GM23338 (cell line): ENCODE measurements around the gene NLN. TPM values are rescaled to one million over a fixed set of nuclear protein-coding genes. Genes with fewer than 3 reads are reported as not detected.

Source experiments
- ATAC-seq: fragments of 200-7000 bp; cut with Tn5 transposase; 3 replicates; pipeline ENCODE4 v1.9.1; 2020
- DNase-seq: peaks from one replicate; pipeline ENCODE4 v3.0.0-alpha.2; 2015; ENCODE audit warnings: low spot score
- H2AFZ ChIP-seq: fragments of 200-600 bp; sonication (generic); 2 replicates; pipeline ENCODE4 v1.8.0; 2016; ENCODE audit warnings: antibody characterized with exemption, mild to moderate bottlenecking, moderate library complexity
- H3F3A ChIP-seq: fragments of 200-600 bp; sonication (generic); replicated peaks from 2 replicates; pipeline ENCODE4 v1.8.0; 2017; ENCODE audit warnings: antibody characterized with exemption, mixed run types, low read depth
- H3K27ac ChIP-seq: fragments of 200-600 bp; sonication (generic); 2 replicates; pipeline ENCODE4 v1.6.1; 2016; ENCODE audit warnings: low read depth
- H3K27me3 ChIP-seq: fragments of 200-600 bp; sonication (generic); 2 replicates; pipeline ENCODE4 v1.8.0; 2016; ENCODE audit warnings: mild to moderate bottlenecking, mixed run types, moderate library complexity; ENCODE audit not compliant: insufficient read depth
- H3K36me3 ChIP-seq: fragments of 200-600 bp; sonication (generic); 2 replicates; pipeline ENCODE4 v1.8.0; 2016; ENCODE audit warnings: mild to moderate bottlenecking; ENCODE audit not compliant: insufficient read depth
- H3K4me1 ChIP-seq: fragments of 200-600 bp; sonication (generic); 2 replicates; pipeline ENCODE4 v1.8.0; 2016; ENCODE audit warnings: mild to moderate bottlenecking, moderate library complexity; ENCODE audit not compliant: insufficient read depth
- H3K4me2 ChIP-seq: fragments of 200-600 bp; sonication (generic); 2 replicates; pipeline ENCODE4 v1.7.1; 2017; ENCODE audit warnings: mixed run types
- H3K4me3 ChIP-seq: fragments of 200-600 bp; sonication (generic); 2 replicates; pipeline ENCODE4 v1.6.1; 2016; ENCODE audit warnings: mixed run types
- H3K79me2 ChIP-seq: fragments of 200-600 bp; sonication (generic); replicated peaks from 2 replicates; pipeline ENCODE4 v1.8.0; 2017; ENCODE audit warnings: mild to moderate bottlenecking; ENCODE audit not compliant: insufficient read depth
- H3K9me2 ChIP-seq: fragments of 200-600 bp; sonication (generic); 2 replicates; pipeline ENCODE4 v1.8.0; 2017; ENCODE audit not compliant: insufficient read depth
- H4K20me1 ChIP-seq: fragments of 200-600 bp; sonication (generic); replicated peaks from 2 replicates; pipeline ENCODE4 v1.8.0; 2017; ENCODE audit warnings: mild to moderate bottlenecking; ENCODE audit not compliant: insufficient read depth
- H3K27ac Mint-ChIP-seq: 2 replicates; pipeline ENCODE4 v1.8.0; 2020; ENCODE audit warnings: inconsistent platforms, mild to moderate bottlenecking, moderate library complexity, mixed read lengths
- H3K27me3 Mint-ChIP-seq: 3 replicates; pipeline ENCODE4 v1.8.0; 2022; ENCODE audit warnings: low read depth, mild to moderate bottlenecking, moderate library complexity, mixed read lengths, inconsistent platforms; ENCODE audit not compliant: insufficient read depth, poor library complexity
- H3K36me3 Mint-ChIP-seq: 3 replicates; pipeline ENCODE4 v1.8.0; 2021; ENCODE audit warnings: low read depth, mild to moderate bottlenecking, inconsistent platforms, moderate library complexity, mixed read lengths
- H3K4me1 Mint-ChIP-seq: 3 replicates; pipeline ENCODE4 v1.8.0; 2020; ENCODE audit warnings: mild to moderate bottlenecking, inconsistent platforms, mixed read lengths
- H3K4me3 Mint-ChIP-seq: 3 replicates; pipeline ENCODE4 v1.8.0; 2021; ENCODE audit warnings: moderate library complexity, mild to moderate bottlenecking, inconsistent platforms, mixed read lengths
- H3K9me3 Mint-ChIP-seq: 3 replicates; pipeline ENCODE4 v1.8.0; 2020; ENCODE audit warnings: moderate library complexity, mild to moderate bottlenecking, inconsistent platforms, mixed read lengths
- CREB1 ChIP-seq: fragments of 250-450 bp; sonication (Bioruptor Pico); IDR thresholded peaks from 2 replicates; pipeline ENCODE4 v1.5.0; 2020; ENCODE audit warnings: low read depth, mild to moderate bottlenecking, moderate library complexity
- ETS1 ChIP-seq: IDR thresholded peaks from 2 replicates; pipeline ENCODE4 v1.6.1; 2016; ENCODE audit warnings: antibody characterized with exemption
- EZH2 ChIP-seq: fragments of 200-600 bp; sonication (generic); IDR thresholded peaks from one replicate; pipeline ENCODE4 v1.8.0; 2017; ENCODE audit warnings: antibody characterized with exemption, mild to moderate bottlenecking, low read depth; ENCODE audit not compliant: unreplicated experiment
- JUNB ChIP-seq: IDR thresholded peaks from one replicate; pipeline ENCODE4 v1.6.1; 2016; ENCODE audit warnings: antibody characterized with exemption; ENCODE audit not compliant: unreplicated experiment
- NANOG ChIP-seq: IDR thresholded peaks from 2 replicates; pipeline ENCODE4 v1.6.1; 2016; ENCODE audit warnings: antibody characterized with exemption, borderline replicate concordance
- REST ChIP-seq: IDR thresholded peaks from one replicate; pipeline ENCODE4 v1.6.1; 2018; ENCODE audit warnings: antibody characterized with exemption; ENCODE audit not compliant: unreplicated experiment
- STAT1 ChIP-seq: IDR thresholded peaks from one replicate; pipeline ENCODE4 v1.6.1; 2016; ENCODE audit warnings: antibody characterized with exemption; ENCODE audit not compliant: unreplicated experiment
- ZNF114 ChIP-seq: fragments of 250-450 bp; sonication (Bioruptor Pico); IDR thresholded peaks from 2 replicates; pipeline ENCODE4 v1.5.0; 2020; ENCODE audit warnings: mild to moderate bottlenecking, moderate library complexity
- ZNF331 ChIP-seq: fragments of 250-450 bp; sonication (Bioruptor Pico); IDR thresholded peaks from 2 replicates; pipeline ENCODE4 v1.5.0; 2020; ENCODE audit warnings: low read depth, mild to moderate bottlenecking, moderate library complexity
- ZNF462 ChIP-seq: fragments of 250-450 bp; sonication (Bioruptor Pico); IDR thresholded peaks from 2 replicates; pipeline ENCODE4 v1.5.0; 2020; ENCODE audit warnings: mild to moderate bottlenecking, moderate library complexity
- polyA plus RNA-seq: library from polyadenylated mRNA; unstranded; fragments of >200 nt; fragmentation: Nextera tagmentation; extraction: Ambion mirVana; gene quantifications from 2 replicates; pipeline ENCODE4 v1.2.1, GENCODE V29; 2016
- total RNA-seq: library from RNA; depleted of rRNA; stranded (reverse); fragments of >200 nt; shearing (Covaris generic); gene quantifications from 2 replicates; pipeline ENCODE4 v1.2.3, GENCODE V29; 2014

The NLN gene
- total and polyA plus RNA-seq, 2 experiments from 2014 or later, result 56.4 to 168 TPM

GRCh38 chr5:65832152-65832551, 110.1 kb downstream of the NLN start:
- no peak overlapping the region for H3K4me2 ChIP-seq
- H3K36me3 Mint-ChIP-seq, result no peaks in the 10 kb centered on the region; the same call in 2 of the 3 replicates
- H3K9me2 ChIP-seq, result no peaks in the 10 kb centered on the region
- no peaks in the 10 kb centered on the region for H3K79me2 ChIP-seq
- H3K4me3 Mint-ChIP-seq, result no peak overlapping the region
- peaks cover 2% of the 10 kb centered on the region for H3K27me3 Mint-ChIP-seq
- no peak overlapping the region for H3K27ac ChIP-seq
- no peak for DNase-seq
- peaks cover 6% of the 10 kb centered on the region; the same call in 1 of the 2 replicates for H3K4me1 ChIP-seq
- H4K20me1 ChIP-seq, result peaks cover 6% of the 10 kb centered on the region; the same call in 1 of the 2 replicates
- no peak overlapping the region for H3K27ac Mint-ChIP-seq
- no peaks in the 10 kb centered on the region for H3K36me3 ChIP-seq
- peaks cover 12% of the 10 kb centered on the region for H3K4me1 Mint-ChIP-seq
- no peaks in the 10 kb centered on the region for H3K27me3 ChIP-seq
- H3K4me3 ChIP-seq, result no peak overlapping the region
- H2AFZ ChIP-seq, result no peak overlapping the region
- ATAC-seq, result no peak
- H3K9me3 Mint-ChIP-seq, result no peaks in the 10 kb centered on the region
- TF ChIP-seq NANOG (no peak), JUNB (no peak), ZNF462 (CRISPR knock-in tag) (no peak), STAT1 (no peak)
- H3F3A ChIP-seq, result 0 out of 2 replicates have a peak, but pooled peaks cover 3% of the 10 kb centered on the region

GRCh38 chr5:65832603-65833228, 110.7 kb downstream of the NLN start:
- Mint-ChIP-seq H3K27me3 (peaks cover 2% of the 10 kb centered on the region), H3K4me1 (peaks cover 12% of the 10 kb centered on the region), H3K9me3 (no peaks in the 10 kb centered on the region), H3K27ac (no peak overlapping the region), H3K36me3 (no peaks in the 10 kb centered on the region), H3K4me3 (no peak overlapping the region)
- Histone ChIP-seq H3K36me3 (no peaks in the 10 kb centered on the region), H3F3A (0 out of 2 replicates have a peak, but pooled peaks cover 3% of the 10 kb centered on the region), H3K4me2 (no peak overlapping the region; the same call in 1 of the 2 replicates), H3K4me1 (peaks cover 6% of the 10 kb centered on the region; the same call in 1 of the 2 replicates), H3K4me3 (no peak overlapping the region), H3K27me3 (no peaks in the 10 kb centered on the region), H3K79me2 (no peaks in the 10 kb centered on the region), H4K20me1 (peaks cover 6% of the 10 kb centered on the region; the same call in 1 of the 2 replicates), H2AFZ (no peak overlapping the region), H3K9me2 (no peaks in the 10 kb centered on the region), H3K27ac (no peak overlapping the region; the same call in none of the 2 replicates)
- DNase-seq (peak; percentile 31), ATAC-seq (peak; percentile 33)
- TF ChIP-seq JUNB, result no peak
- TF ChIP-seq ZNF114 (CRISPR knock-in tag), result no peak
- no peak for TF ChIP-seq ETS1
- TF ChIP-seq STAT1, result no peak
- no peak for TF ChIP-seq REST
- TF ChIP-seq CREB1 (CRISPR knock-in tag), result no peak
- no peak for TF ChIP-seq EZH2
- no peak for TF ChIP-seq ZNF331 (CRISPR knock-in tag)
